GM04503 (cell line): ENCODE measurements around the gene TACC2.
"Not testable (repeated sequence)": the region's sequence is repeated elsewhere in the genome, so short reads cannot be mapped to it uniquely, and the experiment has no call there.

ENCODE experiments used
- DNase-seq: peaks from one replicate; pipeline ENCODE4 v3.0.0-alpha.2; 2012; ENCODE audit warnings: low read depth

TACC2 gene

DNA sequence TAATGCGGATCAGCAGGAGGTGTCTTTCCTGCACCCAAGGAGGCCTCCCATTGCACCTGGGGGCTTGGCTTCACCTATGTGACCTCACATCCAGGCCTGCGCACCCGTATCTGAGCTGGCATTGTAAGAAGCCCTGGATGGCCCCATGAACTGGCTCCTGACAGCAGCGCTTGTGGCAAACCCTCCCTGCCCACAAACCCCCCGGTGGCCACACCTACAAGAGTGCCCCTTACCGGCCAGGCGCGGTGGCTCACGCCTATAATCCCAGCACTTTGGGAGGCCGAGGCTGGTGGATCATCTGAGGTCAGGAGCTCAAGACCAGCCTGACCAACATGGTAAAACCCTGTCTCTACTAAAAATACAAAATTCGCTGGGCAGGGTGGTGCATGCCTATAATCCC, 107.2 kb downstream of the TACC2 start:
- not testable (repeated sequence) for DNase-seq

DNA sequence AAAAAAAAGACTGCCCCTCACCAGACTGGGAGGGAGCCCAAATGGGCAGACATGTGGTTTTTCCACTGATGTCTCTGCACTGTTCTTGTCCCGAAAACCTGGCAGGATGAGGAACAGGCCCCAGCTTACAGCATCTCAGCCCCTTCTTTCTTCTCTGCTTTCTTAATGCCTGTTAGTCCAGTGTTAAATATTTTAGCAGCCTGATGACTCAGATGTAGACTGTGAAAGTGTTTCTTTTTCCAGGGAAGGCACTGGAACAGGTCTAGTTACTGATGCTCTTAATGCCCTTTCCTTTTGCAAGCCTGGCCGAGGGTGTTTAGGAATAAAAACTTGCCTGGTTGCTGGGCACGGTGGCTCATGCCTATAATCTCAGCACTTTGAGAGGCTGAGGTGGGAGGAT, 107.7 kb downstream of the TACC2 start:
- DNase-seq, result no peak

DNA sequence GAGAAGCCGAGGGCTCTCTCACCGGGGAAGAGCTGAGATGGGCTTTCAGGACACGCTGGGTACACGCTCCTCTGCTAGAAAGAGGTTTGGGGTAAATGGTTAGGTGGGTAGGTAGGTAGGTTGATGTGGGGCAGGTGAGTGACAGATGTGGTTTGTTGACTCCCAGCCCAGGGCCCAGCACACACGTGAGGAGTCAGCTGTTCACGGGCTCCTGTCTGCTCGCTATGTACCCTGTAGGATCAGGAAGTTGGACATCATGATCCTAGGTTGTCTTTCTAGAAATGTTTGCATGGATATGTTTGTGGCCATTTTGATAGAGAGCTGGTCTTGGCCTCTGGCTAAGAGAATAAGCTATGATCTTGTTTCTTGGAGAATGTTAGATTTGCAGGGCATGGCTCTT, 109.0 kb downstream of the TACC2 start:
- DNase-seq, result no peak

DNA sequence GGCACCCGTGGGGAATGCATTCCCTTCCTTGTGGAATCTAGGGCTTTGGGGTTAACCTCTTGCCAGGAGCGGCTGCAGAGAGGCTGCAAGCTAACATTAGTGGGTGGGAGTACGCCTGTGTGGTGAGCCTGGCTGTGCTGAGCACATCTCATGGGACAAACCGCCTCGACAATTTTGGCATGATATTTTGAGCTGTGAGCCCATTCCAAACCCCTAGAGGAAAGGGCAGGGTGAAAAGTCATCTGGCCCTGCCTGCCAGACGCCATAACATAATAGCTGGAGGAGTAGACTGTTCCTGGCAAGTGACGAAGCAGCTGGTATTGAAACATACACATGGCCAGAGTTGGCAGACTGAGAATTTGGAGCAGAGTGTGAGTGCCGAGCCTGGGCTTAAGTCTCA, 110.0 kb downstream of the TACC2 start:
- DNase-seq, result no peak

DNA sequence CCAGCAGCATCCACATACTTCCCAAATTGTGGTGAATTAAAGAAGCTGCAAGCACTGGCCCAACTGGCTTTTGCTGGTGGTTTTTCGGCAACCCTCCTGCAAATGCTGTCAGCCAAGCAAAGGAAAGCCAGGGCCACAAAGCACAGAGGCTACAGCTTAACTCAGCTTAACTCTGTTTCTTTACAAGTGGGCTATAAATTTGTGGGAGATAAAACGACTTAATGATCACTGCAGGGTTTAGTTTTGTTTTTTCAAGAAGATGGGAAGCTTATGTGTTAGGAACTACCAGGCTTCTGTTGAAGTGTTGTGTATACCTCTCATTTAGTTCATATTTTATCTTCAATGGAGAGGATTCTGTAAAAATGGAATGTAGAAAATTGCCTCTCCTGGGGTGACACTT, 110.6 kb downstream of the TACC2 start:
- no peak for DNase-seq

DNA sequence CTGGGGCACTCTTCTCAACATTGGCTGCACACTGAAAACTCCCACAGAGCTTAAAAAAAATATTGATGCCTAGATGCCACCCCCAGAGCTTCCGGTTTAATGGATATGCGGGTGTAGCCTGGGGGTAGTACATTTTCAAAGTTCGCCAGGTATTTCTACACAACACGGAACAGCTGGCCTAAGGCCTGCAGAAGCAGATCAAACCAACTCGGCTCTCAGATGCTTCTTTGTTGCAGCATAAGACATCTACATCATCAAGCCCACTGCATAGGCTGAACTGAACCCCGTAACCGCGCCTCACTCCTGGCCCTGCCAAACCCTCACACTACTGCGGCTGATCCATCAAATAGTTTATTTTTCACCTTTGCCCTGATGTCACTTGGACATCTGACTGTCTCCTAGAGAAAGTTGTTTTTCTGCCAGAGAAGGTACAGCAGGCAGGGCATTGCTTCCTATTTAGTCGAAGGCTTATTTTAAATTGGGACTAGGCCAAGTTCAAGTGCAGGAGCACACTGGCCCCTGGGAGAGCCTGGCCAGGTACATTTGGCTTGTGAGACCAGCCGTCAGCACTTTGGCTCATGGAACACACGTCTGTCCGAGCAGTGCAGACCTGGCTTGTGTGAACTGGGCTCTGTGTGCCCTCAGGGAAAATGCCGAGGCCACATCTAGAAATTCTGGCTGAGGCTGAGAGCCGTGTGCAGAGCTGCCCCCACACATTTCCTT, 113.3 kb downstream of the TACC2 start:
- DNase-seq, result no peak

DNA sequence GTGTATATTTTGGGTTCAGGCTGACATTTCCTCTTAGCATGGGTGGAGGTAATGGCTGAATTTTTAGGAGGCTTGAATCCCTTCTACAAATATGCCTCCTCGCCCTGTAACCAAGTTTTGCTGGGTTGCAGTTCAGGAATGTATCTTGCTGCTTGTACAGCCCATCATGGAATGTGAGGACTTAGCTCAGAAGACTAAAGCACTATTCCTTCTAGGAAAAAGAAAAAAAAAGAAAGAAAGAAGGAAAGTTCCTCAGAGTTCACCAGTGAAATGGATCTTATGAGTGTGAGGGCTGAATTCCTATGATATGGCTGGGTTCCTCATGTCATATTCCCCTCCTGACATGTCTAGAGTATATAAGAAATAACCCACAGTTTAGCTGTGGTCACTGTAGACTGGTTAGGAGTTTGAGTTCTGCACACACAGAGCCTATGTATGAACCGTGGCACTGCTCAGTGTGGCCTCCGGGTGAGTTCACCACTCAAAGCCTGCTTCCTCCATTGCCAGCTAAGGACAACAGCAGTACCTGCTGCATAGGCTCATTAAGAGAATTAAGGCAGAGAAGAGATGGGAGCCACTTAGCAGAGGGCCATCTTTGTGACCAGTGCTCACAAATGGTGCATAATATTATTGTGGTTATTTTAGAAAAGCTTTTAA, 114.0 kb downstream of the TACC2 start:
- DNase-seq, result no peak

DNA sequence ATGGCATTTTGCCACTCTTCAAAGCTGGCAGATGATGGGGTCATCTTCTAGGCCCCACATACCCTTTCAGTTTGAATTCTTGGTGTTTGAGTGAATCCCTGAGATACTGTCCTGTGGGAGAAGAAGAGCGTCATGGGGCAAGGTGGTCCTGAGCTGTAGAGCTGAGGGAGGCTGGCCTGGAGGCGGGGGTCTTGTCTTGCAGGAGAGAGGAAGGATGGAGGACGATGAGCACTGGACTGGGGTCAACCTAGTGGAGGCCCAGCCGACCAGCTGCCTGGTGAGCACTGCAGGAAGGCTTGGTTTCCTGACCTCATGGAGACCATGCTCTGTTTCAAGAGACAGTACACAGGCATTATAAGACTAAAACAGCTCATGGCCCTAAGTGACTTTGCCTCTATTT, 114.6 kb downstream of the TACC2 start:
- no peak for DNase-seq

DNA sequence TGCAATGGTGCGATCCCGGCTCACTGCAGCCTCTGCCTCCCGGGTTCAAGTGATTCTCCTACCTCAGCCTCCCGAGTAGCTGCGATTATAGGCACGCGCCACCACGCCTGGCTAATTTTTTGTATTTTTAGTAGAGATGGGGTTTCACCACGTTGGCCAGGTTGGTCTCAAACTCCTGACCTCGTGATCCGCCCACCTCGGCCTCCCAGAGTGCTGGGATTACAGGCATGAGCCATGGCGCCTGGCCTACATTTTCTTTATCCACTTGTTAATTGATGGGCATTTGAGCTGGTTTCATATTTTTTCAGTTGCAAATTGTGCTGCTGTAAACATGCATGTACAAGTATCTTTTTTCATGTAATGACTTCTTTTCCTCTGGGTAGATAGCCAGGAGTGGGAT, 119.8 kb downstream of the TACC2 start:
- not testable (repeated sequence) for DNase-seq

DNA sequence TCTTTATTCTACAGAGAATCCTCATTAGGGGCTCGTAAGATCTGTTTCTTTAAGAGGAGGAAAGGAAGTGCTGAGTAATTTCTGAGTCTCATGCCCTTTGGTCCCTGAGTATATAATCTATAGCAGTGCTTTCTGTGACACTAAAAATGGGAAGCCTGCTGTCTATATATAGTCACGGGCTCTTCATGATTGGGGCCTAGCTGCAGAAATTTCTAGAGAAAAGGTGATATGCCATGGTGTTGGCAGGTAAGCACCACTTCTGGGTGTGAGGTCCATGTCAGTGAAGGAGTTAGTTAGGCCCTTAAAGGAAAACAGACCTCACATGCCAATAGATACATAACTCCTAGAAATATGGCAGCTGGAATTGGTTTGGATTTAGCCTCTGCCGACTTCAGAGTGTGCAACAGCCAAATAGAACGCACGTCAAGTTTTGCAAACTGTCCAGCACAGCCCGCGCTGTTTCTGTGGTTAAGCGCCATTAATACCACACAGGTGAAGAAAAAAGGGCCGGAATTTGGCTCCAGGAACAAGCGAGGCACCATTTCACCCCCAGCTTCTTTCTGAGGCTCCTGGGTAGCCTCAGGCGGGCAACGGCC, 123.2 kb downstream of the TACC2 start:
- DNase-seq, result no peak

DNA sequence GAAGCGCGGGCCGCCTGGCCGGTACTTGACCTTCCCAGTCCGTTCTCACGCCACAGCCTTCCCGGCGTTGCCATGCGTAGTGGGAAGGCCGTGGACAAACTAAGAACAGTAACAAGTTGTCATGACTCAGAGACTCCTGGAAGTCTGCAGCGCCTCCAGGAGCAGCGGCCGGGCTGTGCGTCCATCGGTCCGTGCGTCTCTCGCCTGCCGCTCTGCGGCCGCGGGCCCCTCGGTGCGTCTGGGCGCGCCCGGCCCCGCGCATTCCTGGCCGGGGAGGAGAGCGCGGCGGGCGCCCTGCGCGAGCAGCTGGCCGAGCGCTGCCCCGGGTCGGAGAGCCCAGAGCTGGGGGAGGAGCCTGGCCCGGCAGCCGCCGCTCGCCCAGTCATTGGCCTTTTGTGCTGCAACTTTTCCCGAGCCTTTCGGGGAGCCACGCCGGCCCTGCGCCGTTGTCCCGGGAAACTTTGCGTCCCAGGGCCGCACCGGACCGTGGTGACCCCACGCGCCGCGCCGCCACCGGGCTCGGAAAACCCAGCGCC, 123.7 kb downstream of the TACC2 start:
- DNase-seq, result peak; percentile 85

DNA sequence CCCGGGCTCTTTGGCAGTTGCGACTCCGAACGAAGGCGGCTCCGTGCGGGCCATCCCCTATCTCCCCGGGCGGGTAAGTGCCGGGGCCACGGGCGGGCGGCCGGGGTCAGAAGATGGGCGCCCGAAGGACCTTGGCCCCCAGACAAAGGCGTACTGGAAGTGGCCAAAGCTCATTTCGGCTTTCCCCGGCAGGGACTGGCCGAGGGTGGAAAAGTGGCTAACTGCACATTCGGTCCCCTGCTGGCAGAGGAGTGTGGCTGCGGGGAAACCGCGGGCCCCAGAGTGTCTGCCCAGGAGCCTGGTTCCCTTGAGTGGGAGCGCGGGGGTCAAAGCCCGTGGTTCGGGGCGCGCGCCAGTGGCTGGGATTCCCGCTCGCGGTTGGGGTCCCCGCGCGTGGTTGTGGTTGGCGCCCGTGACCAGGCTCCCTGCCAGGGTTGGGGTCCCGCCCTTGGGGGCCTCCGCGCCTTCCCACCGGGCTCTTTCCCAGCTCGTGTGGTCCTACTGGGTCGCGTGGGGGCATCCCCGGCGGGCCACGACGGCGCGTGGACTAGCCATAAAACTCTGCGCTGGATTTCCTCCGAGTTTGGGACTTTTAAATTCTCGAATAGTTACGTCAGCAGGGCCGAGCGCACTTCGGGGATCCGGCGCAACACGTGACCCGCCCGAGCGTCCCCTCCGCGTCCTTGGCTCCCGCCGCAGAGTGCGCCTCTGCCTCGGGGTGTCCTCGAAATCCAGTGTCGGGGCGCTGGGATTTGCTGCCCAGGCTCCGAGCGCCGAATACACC, 124.4 kb downstream of the TACC2 start:
- no peak for DNase-seq

DNA sequence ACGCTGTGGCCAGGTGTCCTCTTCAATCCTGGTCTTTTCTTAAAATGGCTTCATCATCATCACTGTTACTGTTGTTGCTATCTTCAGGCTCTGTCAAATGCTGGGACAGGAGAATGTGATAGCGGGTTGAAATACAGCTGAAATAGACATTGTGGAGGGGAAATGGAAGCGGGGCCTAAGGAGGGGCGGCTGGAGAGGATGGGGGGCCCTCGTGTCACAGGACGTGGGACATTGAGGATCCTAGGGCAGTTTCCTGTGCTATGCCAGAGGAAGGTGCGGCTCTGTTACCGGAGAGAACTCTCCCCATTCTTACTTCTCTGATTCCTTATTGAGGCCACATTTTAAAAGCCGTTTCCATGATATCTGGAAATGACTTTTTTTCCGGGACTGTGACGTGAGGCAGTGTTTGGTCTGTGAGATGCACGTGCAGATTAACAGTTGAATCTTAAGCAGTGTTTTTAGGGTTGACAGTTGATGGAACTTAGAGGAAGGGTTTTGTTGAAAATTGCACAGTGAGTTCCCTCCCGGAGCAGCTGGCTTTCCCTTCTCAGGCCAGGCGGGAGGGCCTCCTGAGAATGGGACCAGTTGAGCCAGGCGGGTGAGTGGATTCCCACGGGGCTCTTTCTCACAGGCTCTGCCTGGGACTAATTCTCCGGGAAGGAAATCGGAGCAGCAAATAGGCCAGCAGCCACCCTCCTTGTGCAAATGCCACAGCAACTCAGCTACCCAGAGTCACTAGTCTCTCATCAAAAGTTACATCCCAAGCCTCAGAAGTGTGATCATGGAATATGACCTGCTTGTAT, 125.2 kb downstream of the TACC2 start:
- DNase-seq, result no peak

DNA sequence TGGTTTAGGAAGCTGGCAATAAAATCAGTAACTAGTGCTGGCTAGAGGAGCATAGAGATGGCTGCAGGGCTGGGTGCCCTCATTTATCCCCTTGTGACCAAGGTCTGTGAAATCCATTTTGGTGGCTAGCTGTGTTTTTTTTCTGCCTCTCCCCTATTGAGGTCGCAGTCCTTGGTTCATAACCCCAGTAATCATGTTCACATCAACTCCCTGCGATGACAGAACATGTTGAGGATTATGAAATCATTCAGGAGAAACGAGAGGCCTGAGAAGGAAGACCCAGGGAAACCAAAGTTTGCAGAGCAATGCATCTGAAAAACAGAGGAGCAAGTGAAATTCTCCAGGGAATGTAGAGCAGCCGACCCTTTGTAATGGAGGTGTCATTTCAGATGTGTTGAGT, 126.9 kb downstream of the TACC2 start:
- DNase-seq, result no peak

DNA sequence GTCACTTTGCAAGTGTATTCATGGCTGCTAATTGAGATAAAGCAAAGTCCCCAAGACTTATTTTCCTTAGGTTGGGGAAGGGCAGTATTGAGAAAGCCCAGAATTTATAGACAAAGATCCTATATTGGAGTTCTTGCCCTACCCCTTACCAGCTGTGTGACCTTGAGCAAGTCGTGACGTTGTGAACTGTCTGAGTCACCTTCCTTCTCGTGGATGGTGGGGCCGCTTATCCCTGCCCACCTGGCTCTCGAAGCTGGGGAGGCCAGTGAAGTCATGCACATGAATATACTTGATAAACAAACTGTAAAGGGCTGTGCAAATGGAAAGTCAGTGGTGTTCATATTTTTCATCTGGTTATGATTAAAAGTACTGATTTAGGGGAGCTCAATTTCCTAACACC, 127.4 kb downstream of the TACC2 start:
- no peak for DNase-seq

DNA sequence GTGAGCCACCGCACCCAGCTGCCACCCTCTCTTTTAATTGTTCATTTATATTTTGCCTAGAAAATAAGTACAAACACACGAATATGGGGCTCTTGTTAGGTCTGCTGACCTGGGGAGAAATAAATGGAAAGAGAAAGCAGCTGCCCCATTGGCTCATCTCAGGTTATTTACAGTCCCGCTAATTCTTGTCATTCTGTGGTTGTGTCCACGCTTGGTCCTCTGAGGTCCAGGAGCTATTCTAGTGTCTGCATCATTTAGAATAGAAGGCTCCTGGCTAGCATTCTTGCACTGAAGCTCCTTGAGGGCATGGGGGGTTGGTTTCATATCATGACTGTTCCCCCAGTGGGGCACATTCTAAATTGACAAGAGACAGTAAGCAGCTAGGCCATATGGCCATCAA, 128.5 kb downstream of the TACC2 start:
- no peak for DNase-seq

DNA sequence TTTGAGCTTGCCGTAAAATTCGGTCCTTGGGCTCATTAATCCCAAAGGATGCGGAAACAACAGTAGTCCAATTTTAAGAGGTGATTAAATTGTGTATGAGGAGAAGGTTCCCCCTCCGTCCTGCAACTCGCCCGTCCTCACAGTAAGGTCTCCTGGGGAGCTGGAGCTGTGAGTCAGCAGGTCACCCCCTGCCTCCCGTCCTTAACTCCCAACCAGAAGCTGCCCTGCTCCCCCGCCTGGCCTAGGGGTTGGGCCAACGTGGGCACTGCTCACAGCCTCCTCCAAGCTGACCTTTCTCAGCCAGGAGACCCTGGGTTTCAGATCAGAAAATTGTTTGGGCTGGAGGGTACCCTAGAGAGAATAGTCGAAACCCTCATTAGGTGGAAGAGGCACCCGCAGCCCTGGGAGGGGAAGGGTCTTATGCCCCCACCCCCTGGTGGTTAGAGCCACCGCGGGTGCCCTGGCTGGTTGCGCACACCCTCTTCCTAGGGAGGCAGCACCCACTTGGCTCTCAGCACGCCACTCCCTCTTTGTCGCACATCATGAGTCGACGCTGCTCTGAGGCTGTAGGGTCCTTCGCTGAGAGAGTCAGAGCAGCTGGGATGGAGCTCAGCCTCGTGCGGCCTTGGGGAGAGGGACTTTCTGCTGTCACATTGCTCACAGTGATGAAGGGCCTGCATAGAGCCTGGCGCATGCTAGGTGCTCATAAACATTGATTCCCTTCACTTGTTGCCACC, 131.2 kb downstream of the TACC2 start:
- no peak for DNase-seq

DNA sequence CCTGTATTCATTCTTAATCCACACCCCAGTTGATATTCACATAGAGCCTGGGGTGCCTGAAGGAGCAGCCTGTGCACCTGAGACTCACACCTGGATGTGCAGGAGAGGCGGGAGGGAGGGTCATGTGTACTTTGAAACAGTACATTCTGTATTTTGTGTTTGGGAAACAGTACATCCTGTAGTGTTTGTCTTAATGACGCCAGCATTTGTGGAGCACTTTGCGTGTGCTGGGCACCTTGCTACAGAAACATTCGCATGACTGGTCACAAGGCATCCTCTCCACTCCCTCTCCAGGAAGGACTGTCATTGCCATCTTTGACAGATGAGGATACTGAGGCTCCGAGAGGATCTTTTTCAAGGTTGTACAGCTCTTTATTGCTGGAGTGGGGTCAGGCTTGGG, 132.1 kb downstream of the TACC2 start:
- no peak for DNase-seq

DNA sequence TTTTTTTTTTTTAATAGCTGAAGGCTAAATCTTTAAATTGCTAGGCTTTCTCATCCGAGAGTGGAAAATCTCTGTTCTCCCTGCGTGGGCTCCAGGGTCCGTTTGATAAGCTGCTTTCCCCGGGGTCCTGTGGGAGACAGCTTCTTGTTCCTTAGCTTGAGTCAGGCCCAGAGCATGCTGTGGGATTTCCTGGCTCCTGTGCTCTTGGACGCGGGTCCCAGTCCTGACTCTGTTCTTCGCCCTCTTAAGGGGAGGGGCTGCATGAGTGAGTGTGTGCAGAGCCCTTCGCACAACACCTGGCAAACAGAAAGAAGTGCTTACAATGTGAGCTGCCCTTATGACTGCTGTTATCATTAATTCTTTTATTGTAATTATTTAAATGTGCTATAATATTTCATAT, 133.5 kb downstream of the TACC2 start:
- no peak for DNase-seq

DNA sequence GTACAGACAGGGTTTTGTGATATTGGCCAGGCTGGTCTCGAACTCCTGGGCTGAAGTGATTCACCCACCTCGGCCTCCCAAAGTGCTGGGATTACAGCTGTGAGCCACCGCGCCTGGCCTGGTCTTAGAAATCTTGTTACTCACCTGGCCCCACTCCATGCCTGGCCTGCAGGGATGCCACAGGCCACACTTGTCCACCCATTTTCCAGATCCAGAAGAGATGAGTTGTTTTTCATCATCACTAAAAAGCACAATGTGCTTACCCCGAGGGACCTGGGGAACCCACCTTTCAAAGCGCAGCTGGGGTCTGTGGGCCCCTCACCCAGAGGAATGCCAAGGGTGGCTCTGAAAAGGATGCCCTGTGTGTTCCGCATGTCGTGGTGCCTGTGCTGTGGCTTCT, 134.2 kb downstream of the TACC2 start:
- DNase-seq, result no peak

DNA sequence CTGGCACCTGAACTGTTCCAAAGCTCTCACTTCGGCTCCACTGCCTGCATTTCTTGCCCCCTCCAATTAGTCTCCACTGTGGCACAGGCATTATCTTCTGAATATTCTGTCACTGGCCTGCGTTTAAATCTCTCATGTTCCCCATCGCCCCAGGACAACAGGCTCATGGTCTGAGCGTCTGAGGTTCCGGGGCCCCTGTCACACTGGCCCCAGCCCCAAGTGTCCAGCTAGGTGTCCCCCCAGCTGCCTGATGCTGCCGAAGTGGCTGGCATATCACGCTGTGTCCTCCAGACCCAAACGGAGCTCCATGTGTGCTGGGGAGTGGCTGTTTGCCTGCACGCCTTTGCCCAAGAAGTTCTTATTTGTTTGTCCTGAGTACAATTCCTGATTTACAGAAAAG, 135.4 kb downstream of the TACC2 start:
- DNase-seq, result no peak
